Osteoblast (primary cell): ENCODE measurements around the gene XYLT1. TPM values are rescaled to one million over a fixed set of nuclear protein-coding genes. Genes with fewer than 3 reads are reported as not detected.

Experiments used
- DNase-seq: peaks from one replicate; pipeline ENCODE4 v3.0.0; 2011; ENCODE audit warnings: low spot score, mixed read lengths; ENCODE audit not compliant: insufficient read length; ENCODE audit errors: missing footprints
- H2AFZ ChIP-seq: 2 replicates; pipeline ENCODE4 v1.6.0; 2011; ENCODE audit warnings: mild to moderate bottlenecking, low read length
- H3K27ac ChIP-seq: 2 replicates; pipeline ENCODE4 v1.5.1; 2011; ENCODE audit warnings: mild to moderate bottlenecking, low read depth, low read length, moderate library complexity
- H3K27me3 ChIP-seq: 2 replicates; pipeline ENCODE4 v1.6.0; 2012; ENCODE audit warnings: mild to moderate bottlenecking, control low read depth, inconsistent platforms, low read length, moderate library complexity; ENCODE audit not compliant: insufficient read depth
- H3K36me3 ChIP-seq: 2 replicates; pipeline ENCODE4 v1.5.1; 2011; ENCODE audit warnings: mild to moderate bottlenecking, low read length, control low read depth, moderate library complexity; ENCODE audit not compliant: insufficient read depth
- H3K4me1 ChIP-seq: 2 replicates; pipeline ENCODE4 v1.5.1; 2011; ENCODE audit warnings: mild to moderate bottlenecking, low read length, control low read depth, moderate library complexity; ENCODE audit not compliant: insufficient read depth
- H3K4me2 ChIP-seq: 2 replicates; pipeline ENCODE4 v1.6.0; 2011; ENCODE audit warnings: mild to moderate bottlenecking, low read length; ENCODE audit not compliant: insufficient read depth
- H3K4me3 ChIP-seq: fragments of 200-600 bp; sonication (generic); 3 replicates; pipeline ENCODE4 v1.5.1; 2012; ENCODE audit warnings: mild to moderate bottlenecking, low read length, inconsistent platforms; ENCODE audit not compliant: insufficient read depth
- H3K79me2 ChIP-seq: 2 replicates; pipeline ENCODE4 v1.6.0; 2012; ENCODE audit warnings: mild to moderate bottlenecking, low read length, control low read depth, inconsistent platforms; ENCODE audit not compliant: insufficient read depth
- H3K9me3 ChIP-seq: 2 replicates; pipeline ENCODE4 v1.5.1; 2011; ENCODE audit warnings: low read depth, low read length, control low read depth
- H4K20me1 ChIP-seq: 2 replicates; pipeline ENCODE4 v1.6.0; 2012; ENCODE audit warnings: mild to moderate bottlenecking, low read length, control low read depth; ENCODE audit not compliant: insufficient read depth
- total RNA-seq: library from RNA; depleted of rRNA; stranded (reverse); fragments of >200 nt; gene quantifications from 2 replicates; pipeline ENCODE4 v1.2.3, GENCODE V29; 2012
- TF ChIP-seq, protein P1 (sequence below): IDR thresholded peaks from 2 replicates; pipeline ENCODE4 v1.5.1; 2011; ENCODE audit warnings: mild to moderate bottlenecking, low read depth, low read length, moderate library complexity; ENCODE audit errors: extremely low read depth

The XYLT1 gene
- total RNA-seq, 1 donor, result 43.4 TPM

- H3K4me3 ChIP-seq, result no peak overlapping the region
- no peak overlapping the region for H2AFZ ChIP-seq
- TF ChIP-seq, protein P1, sequence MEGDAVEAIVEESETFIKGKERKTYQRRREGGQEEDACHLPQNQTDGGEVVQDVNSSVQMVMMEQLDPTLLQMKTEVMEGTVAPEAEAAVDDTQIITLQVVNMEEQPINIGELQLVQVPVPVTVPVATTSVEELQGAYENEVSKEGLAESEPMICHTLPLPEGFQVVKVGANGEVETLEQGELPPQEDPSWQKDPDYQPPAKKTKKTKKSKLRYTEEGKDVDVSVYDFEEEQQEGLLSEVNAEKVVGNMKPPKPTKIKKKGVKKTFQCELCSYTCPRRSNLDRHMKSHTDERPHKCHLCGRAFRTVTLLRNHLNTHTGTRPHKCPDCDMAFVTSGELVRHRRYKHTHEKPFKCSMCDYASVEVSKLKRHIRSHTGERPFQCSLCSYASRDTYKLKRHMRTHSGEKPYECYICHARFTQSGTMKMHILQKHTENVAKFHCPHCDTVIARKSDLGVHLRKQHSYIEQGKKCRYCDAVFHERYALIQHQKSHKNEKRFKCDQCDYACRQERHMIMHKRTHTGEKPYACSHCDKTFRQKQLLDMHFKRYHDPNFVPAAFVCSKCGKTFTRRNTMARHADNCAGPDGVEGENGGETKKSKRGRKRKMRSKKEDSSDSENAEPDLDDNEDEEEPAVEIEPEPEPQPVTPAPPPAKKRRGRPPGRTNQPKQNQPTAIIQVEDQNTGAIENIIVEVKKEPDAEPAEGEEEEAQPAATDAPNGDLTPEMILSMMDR, result no peak
- no peaks in the 10 kb centered on the region for H3K9me3 ChIP-seq
- H3K27me3 ChIP-seq, result no peaks in the 10 kb centered on the region
- H3K4me1 ChIP-seq, result no peaks in the 10 kb centered on the region
- no peak overlapping the region for H3K4me2 ChIP-seq
- H3K79me2 ChIP-seq, result no peaks in the 10 kb centered on the region
- H3K36me3 ChIP-seq, result no peaks in the 10 kb centered on the region
- H3K27ac ChIP-seq, result no peak overlapping the region
- no peak for DNase-seq
- H4K20me1 ChIP-seq, result peaks cover 12% of the 10 kb centered on the region
These were observed 229.4 kb downstream of the XYLT1 start for GRCh38 chr16:17241264-17241835.

GRCh38 chr16:17238285-17239028 lies 232.3 kb downstream of the XYLT1 start:
- no peaks in the 10 kb centered on the region for H3K36me3 ChIP-seq
- peaks cover 5% of the 10 kb centered on the region for H4K20me1 ChIP-seq

GRCh38 chr16:17237350-17237944 lies 233.3 kb downstream of the XYLT1 start:
- Histone ChIP-seq H3K27ac (no peak overlapping the region), H3K4me1 (peaks cover 7% of the 10 kb centered on the region), H3K9me3 (no peaks in the 10 kb centered on the region), H2AFZ (no peak overlapping the region), H3K36me3 (no peaks in the 10 kb centered on the region), H3K4me3 (no peak overlapping the region), H4K20me1 (peaks cover 5% of the 10 kb centered on the region), H3K27me3 (no peaks in the 10 kb centered on the region), H3K4me2 (no peak overlapping the region), H3K79me2 (peaks cover 1% of the 10 kb centered on the region)
- TF ChIP-seq, protein P1, result no peak
- no peak for DNase-seq

More at GRCh38 chr16:17238285-17239028, 232.3 kb downstream of the XYLT1 start:
- Histone ChIP-seq H3K4me3 (no peak overlapping the region), H3K27ac (no peak overlapping the region), H2AFZ (no peak overlapping the region), H3K79me2 (no peaks in the 10 kb centered on the region), H3K9me3 (no peaks in the 10 kb centered on the region), H3K4me2 (no peak overlapping the region), H3K27me3 (no peaks in the 10 kb centered on the region), H3K4me1 (peaks cover 7% of the 10 kb centered on the region)
- TF ChIP-seq, protein P1, result no peak
- DNase-seq, result no peak
